ENCODE results near the gene TENT4B.

The TENT4B gene

GRCh38 chr16:50248845-50249244, 95.7 kb downstream of the TENT4B start:
- no peak for DNase-seq (ENCODE audit: extremely low spot score)
- CTCF ChIA-PET = interaction anchor here (1.0 to 1.9 kb wide), 4 partner anchors 19 to 558 kb away, joined by 3 to 5 read pairs (median 4); partner anchors contain the start of gene CNEP1R1
- POLR2A ChIA-PET = no interaction called here
- TF ChIP-seq, protein P1, sequence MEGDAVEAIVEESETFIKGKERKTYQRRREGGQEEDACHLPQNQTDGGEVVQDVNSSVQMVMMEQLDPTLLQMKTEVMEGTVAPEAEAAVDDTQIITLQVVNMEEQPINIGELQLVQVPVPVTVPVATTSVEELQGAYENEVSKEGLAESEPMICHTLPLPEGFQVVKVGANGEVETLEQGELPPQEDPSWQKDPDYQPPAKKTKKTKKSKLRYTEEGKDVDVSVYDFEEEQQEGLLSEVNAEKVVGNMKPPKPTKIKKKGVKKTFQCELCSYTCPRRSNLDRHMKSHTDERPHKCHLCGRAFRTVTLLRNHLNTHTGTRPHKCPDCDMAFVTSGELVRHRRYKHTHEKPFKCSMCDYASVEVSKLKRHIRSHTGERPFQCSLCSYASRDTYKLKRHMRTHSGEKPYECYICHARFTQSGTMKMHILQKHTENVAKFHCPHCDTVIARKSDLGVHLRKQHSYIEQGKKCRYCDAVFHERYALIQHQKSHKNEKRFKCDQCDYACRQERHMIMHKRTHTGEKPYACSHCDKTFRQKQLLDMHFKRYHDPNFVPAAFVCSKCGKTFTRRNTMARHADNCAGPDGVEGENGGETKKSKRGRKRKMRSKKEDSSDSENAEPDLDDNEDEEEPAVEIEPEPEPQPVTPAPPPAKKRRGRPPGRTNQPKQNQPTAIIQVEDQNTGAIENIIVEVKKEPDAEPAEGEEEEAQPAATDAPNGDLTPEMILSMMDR (IDR thresholded peaks at IDR 0.05; ENCODE audit: control extremely low read depth, extremely low read depth, low read depth, missing control alignments) = no peak

DNA sequence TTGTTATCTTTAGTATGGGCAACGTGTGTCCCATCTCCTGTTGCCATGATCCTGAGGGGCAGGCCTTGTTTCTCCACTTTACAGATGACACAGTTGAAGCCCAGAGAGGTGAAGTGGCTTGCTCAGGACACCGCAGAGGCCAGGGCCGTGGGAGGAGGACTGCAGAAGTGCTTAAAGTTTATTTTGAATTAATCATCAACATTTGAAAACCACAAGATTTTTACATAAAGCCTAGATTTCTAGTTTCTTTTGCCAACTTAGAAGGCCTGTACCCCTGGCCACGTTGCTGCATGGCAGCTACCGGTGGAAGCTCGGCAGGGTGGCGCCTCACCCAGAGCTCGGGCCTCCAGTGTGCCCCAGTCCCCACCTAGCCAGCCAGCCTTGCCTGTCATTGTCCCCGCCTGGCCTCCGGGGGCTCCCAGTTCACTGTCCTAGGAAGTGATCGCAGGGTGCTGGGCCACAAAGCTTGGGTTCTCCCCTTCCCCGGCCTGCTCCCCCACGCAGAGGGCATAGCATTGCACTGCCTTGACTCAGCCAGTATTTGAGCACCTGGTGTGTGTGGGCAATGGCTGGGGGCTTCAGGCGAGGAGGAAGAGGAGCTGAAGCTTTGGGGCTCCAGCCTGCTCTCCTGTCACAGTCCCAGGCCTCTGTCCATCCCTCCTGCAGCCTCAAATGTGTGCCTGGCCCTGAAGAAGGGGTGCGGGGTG, 98.4 kb downstream of the TENT4B start:
- no peak for DNase-seq (ENCODE audit: extremely low spot score)
- CTCF ChIA-PET = interaction anchor here (0.9 to 2.9 kb wide), 11 partner anchors 9 to 110 kb away, joined by 3 to 14 read pairs (median 4); no protein-coding TSS in a partner anchor
- TF ChIP-seq, protein P1 (IDR thresholded peaks at IDR 0.05; ENCODE audit: control extremely low read depth, extremely low read depth, low read depth, missing control alignments) = no peak
- POLR2A ChIA-PET = no interaction called here

GRCh38 chr16:50252082-50252611, 99.0 kb downstream of the TENT4B start:
- POLR2A ChIA-PET = no interaction called here
- CTCF ChIA-PET = interaction anchor here (0.8 to 2.9 kb wide), 6 partner anchors 8 to 38 kb away, joined by 3 to 14 read pairs (median 4); no protein-coding TSS in a partner anchor
- TF ChIP-seq, protein P1 (IDR thresholded peaks at IDR 0.05; ENCODE audit: control extremely low read depth, extremely low read depth, low read depth, missing control alignments) = no peak
- no peak for DNase-seq (ENCODE audit: extremely low spot score)

DNA sequence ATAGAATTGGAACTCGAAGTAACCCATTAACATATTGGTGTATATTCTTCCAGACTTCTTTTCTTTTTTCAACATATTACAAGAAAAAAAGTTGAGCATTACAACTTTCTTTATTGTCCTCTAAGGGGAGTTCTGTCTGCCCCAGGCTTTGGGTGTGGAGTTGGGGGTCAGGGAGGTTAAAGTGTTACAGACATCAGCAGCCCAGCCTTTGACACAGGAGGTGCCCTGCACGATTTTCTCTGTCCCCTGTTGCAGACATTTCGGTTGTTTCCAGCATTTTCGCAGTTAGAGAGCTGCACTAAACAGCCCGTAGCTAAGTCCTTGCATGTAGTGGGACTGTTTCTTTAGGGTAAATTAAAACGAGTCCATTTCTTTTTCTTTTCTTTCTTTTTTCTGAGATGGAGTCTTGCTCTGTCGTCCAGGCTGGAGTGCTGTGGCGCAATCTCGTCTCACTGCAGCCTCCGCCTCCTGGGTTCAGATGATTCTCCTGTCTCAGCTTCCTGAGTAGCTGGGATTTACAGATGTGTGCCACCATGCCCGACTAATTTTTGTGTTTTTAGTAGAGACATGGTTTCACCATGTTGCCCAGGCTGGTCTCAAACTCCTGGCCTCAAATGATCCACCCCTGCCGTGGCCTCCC, 99.9 kb downstream of the TENT4B start:
- TF ChIP-seq, protein P1 (IDR thresholded peaks at IDR 0.05; ENCODE audit: control extremely low read depth, extremely low read depth, low read depth, missing control alignments) = no peak
- no peak for DNase-seq (ENCODE audit: extremely low spot score)
- CTCF ChIA-PET = interaction anchor here (0.8 kb wide), 1 partner anchor 39 kb away, joined by 3 read pairs; no protein-coding TSS in a partner anchor
- POLR2A ChIA-PET = no interaction called here

DNA sequence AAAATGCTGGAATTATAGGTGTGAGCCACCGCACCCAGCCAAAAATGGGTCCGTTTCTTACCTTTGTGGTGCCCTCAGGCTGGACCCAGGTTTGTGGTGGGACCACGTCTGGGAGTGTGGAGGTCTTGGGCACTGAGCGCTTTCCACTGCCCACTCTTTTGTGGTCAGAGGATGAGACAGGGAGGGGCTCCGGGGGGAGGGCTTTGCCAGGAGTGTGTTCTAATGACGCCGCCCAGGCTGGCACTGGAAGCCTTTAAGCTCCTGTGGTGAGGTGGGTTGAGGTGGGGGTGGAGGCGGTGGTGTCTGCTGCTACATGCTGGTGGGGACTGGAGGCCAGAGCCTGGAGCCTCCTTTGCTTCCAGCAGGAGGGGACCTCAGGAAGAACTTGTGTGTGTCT, 100.4 kb downstream of the TENT4B start:
- TF ChIP-seq, protein P1 (IDR thresholded peaks at IDR 0.05; ENCODE audit: control extremely low read depth, extremely low read depth, low read depth, missing control alignments) = no peak
- ChIA-PET CTCF (no interaction called here), POLR2A (no interaction called here)
- no peak for DNase-seq (ENCODE audit: extremely low spot score)

DNA sequence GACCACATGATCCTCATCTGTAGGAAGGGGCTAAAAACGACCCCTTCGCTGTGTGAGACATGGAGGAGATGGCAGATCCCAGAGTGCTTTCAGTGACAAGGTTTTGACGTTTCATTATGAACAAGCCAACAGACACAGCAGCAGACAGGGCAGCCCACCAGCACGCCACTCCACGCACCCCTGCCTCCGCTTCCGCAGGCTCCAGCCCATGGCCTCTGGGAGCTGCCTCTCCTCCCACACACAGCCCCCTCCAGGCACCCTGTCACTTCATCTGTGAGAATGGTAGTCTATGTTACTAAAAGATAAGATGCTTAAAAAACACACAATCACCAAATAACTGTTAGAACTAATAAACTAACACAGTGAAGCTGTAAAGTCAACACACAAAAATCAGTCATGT, 101.0 kb downstream of the TENT4B start:
- POLR2A ChIA-PET = no interaction called here

More for the DNA sequence above, 101.0 kb downstream of the TENT4B start:
- TF ChIP-seq, protein P1 (IDR thresholded peaks at IDR 0.05; ENCODE audit: control extremely low read depth, extremely low read depth, low read depth, missing control alignments) = no peak
- no peak for DNase-seq (ENCODE audit: extremely low spot score)
- CTCF ChIA-PET = interaction anchor here (0.7 to 2.0 kb wide), 8 partner anchors 9 to 552 kb away, joined by 3 to 8 read pairs (median 4); partner anchors contain the start of gene CNEP1R1

Measured in GM10248 (cell line).